ENCODE data around the gene GINS1.
A peak's percentile ranks its signal among the peaks of the same experiment; 100 is the strongest.

Gene GINS1

GRCh38 chr20:25407311-25408169, at the start of gene GINS1:
Gene GINS1 (plus strand): TSS chr20:25407673. CDS start chr20:25407821, 148 bp downstream.
- DNase-seq = peak; percentile 89

GRCh38 chr20:25360631-25361286, 46.7 kb upstream of the GINS1 start:
- no peak for DNase-seq

GRCh38 chr20:25361287-25361683, 46.2 kb upstream of the GINS1 start:
- DNase-seq = no peak

GRCh38 chr20:25364180-25364788, 43.2 kb upstream of the GINS1 start:
- DNase-seq = no peak

- no peak for DNase-seq
Measured at GRCh38 chr20:25364879-25365699, 42.4 kb upstream of the GINS1 start.

- no peak for DNase-seq
Measured at GRCh38 chr20:25368526-25368925, 38.9 kb upstream of the GINS1 start.

GRCh38 chr20:25368976-25369375, 38.5 kb upstream of the GINS1 start:
- no peak for DNase-seq

GRCh38 chr20:25369529-25369928, 37.9 kb upstream of the GINS1 start:
- DNase-seq = no peak

- no peak for DNase-seq
Measured at GRCh38 chr20:25369971-25370370, 37.5 kb upstream of the GINS1 start.

GRCh38 chr20:25372584-25373336, 34.7 kb upstream of the GINS1 start:
- DNase-seq = no peak

- DNase-seq = no peak
Measured at GRCh38 chr20:25374842-25375241, 32.6 kb upstream of the GINS1 start.

- DNase-seq = no peak
Measured at GRCh38 chr20:25376236-25376635, 31.2 kb upstream of the GINS1 start.

GRCh38 chr20:25376886-25377285, 30.6 kb upstream of the GINS1 start:
- DNase-seq = no peak

- DNase-seq = no peak
Measured at GRCh38 chr20:25378189-25378883, 29.1 kb upstream of the GINS1 start.

GRCh38 chr20:25378884-25379733, 28.4 kb upstream of the GINS1 start:
- no peak for DNase-seq

- DNase-seq = no peak
Measured at GRCh38 chr20:25380945-25381614, 26.4 kb upstream of the GINS1 start.

- DNase-seq = no peak
Measured at GRCh38 chr20:25382704-25383370, 24.6 kb upstream of the GINS1 start.

GRCh38 chr20:25389401-25389857, 18.0 kb upstream of the GINS1 start:
- no peak for DNase-seq

GRCh38 chr20:25389858-25390537, 17.5 kb upstream of the GINS1 start:
- DNase-seq = no peak

Data from DMS79 (cell line).